Heart right ventricle (tissue), 16 donors: Measurements from ENCODE around the gene AQP11. TPM values are rescaled to one million over a fixed set of nuclear protein-coding genes. Genes with fewer than 3 reads are reported as not detected.
A peak's percentile ranks its signal among the peaks of the same experiment; 100 is the strongest.

ENCODE experiments used
- ATAC-seq, 8 donors: fragments of 200-7000 bp; cut with Tn5 transposase; one replicate each; pipeline ENCODE4 v1.9.1; 2020; ENCODE audit warnings: mild to moderate bottlenecking in 8 of 8, moderate library complexity in 8 of 8, moderate number of reproducible peaks in 1 of 8
- DNase-seq, 2 donors: peaks; one replicate each; pipeline ENCODE4 v3.0.0-alpha.2; 2020
- H3K27ac ChIP-seq, 10 donors: fragments of 200-600 bp; sonication (generic) in 2 of 10; one replicate each; pipeline versions ENCODE4 v1.5.0 to v1.8.0; 2020 to 2022; ENCODE audit warnings: mild to moderate bottlenecking in 3 of 10
- H3K27me3 ChIP-seq, 7 donors: fragments of 200-600 bp; one replicate each; pipeline ENCODE4 v1.8.0; 2021 to 2022; ENCODE audit warnings: mild to moderate bottlenecking in 2 of 7
- H3K36me3 ChIP-seq, 9 donors: fragments of 200-600 bp; sonication (generic) in 1 of 9; one replicate each; pipeline versions ENCODE4 v1.5.0 to v1.8.0; 2020 to 2022; ENCODE audit warnings: mild to moderate bottlenecking in 2 of 9
- H3K4me1 ChIP-seq, 9 donors: fragments of 200-600 bp; sonication (generic) in 1 of 9; one replicate each; pipeline versions ENCODE4 v1.5.0 to v1.8.0; 2020 to 2022; ENCODE audit warnings: mild to moderate bottlenecking in 4 of 9
- H3K4me3 ChIP-seq, 10 donors: fragments of 200-600 bp; sonication (generic) in 2 of 10; one replicate each; pipeline versions ENCODE4 v1.5.0 to v1.8.0; 2020 to 2022; ENCODE audit warnings: mild to moderate bottlenecking in 7 of 10, moderate library complexity in 2 of 10
- H3K9me3 ChIP-seq, 11 donors: fragments of 200-600 bp in 10 of 11; sonication (generic) in 2 of 11; one replicate each; pipeline versions ENCODE4 v1.5.0 to v1.8.0; 2013 to 2022; ENCODE audit warnings: mild to moderate bottlenecking in 2 of 11, control low read depth in 1 of 11, moderate library complexity in 1 of 11
- CTCF ChIP-seq, 9 donors: fragments of 200-600 bp; sonication (generic) in 2 of 9; IDR thresholded peaks; one replicate each; pipeline versions ENCODE4 v1.5.0 to v1.8.0; 2021 to 2022; ENCODE audit warnings: antibody characterized with exemption in 9 of 9, mild to moderate bottlenecking in 5 of 9, moderate library complexity in 1 of 9
- WGBS, 2 donors: extraction: QIAGEN DNeasy Blood & Tissue Kit; methylation state at CpG; one replicate each; pipeline ENCODE4 v1.1.7; 2013; ENCODE audit warnings: inconsistent platforms in 1 of 2; 5-methylcytosine and 5-hydroxymethylcytosine counted together
- intact Hi-C, 10 donors: fragments of 100-400 bp; cut with DNase I; formaldehyde crosslinking; loops; one replicate each; pipeline versions ENCODE4 v1.11.1 to v1.14.2; 2022
- polyA plus RNA-seq, 2 donors: library from polyadenylated mRNA; stranded (reverse); fragments of 200-250 nt; gene quantifications; one replicate each; pipeline ENCODE4 v1.2.3, GENCODE V29; 2013
- total RNA-seq, 10 donors: library from RNA; stranded (reverse); fragmentation: NEBNext Ultra II Directional in 3 of 10; extraction: Animal tissue kit (Norgen Biotek cat#: 25700) in 3 of 10; gene quantifications; one replicate each; pipeline versions ENCODE4 v1.2.1 to v1.2.4, GENCODE V29; 2021 to 2023
- donor health status: Arrhythmogenic right ventricular cardiomyopathy.
- donor health status: ischemic (EF 13 %, LVEDD 7.1; RV severe dilation, severe dysfunction).
- donor health status: healthy with polysubstance abuse.
- donor health status: DM: no; HTN: yes; CAD: no.
- donor health status: DM: no; HTN: no; CAD: no.
- donor health status: ischemic (EF 25% LVEDD 6.9; RV normal size, moderate dysfunction).
- donor health status: ischemic (EF 25% LVEDD 5.7; RV mildly dilated, moderate dysfunction).
- donor health status: healthy.
- donor health status: DM: yes; HTN: yes; CAD: no.
- donor health status: Ischemic cardiomyopathy.
- donor health status: ischemic (EF 35%, LVEDD 5.7; RV mildly dilated, moderate dysfunction).
- donor health status: nonischemic (EF 11% LVEDD 7.7; RV severe dilation, severe dysfunction).
- donor health status: DM: yes; HTN: yes; CAD: no.
- donor health status: PGD.
- donor health status: ischemic (EF 29% LVEDD 5.4; RV normal size, mild dysfunction).
- donor health status: nonischemic (EF 23%, LVEDD 6.1; RV moderate dilation, normal function).

Gene AQP11
- total and polyA plus RNA-seq, 12 donors, result 0.22 to 2.1 (median 0.82) TPM

DNA sequence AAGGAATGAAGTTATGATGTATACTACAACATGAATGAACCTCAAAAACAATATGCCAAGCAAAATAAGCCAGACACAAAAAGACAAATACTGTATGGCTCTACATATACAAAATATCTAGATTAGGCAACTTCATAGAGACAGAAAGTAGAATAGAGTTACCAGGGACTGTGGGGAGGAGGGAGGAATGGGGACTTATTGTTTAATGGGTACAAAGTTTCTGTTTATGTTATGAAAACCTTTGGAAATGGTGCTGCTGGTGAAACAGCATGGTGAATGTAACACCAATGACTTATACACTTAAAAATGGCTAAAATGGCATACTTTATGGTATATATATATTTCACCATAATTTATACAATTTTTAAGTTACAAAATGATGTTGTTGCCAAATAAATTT, 4.1 kb downstream of the AQP11 start:
- H3K9me3 ChIP-seq, result no peaks in the 10 kb centered on the region
- no peak overlapping the region for H3K27ac ChIP-seq
- no peak overlapping the region for H3K4me3 ChIP-seq
- ATAC-seq (no peak), DNase-seq (no peak)
- no peak for TF ChIP-seq CTCF (IDR thresholded peaks at IDR 0.05)
- H3K4me1 ChIP-seq, result peaks cover 0 to 16% (median 9%) of the 10 kb centered on the region in 9 donors
- intact Hi-C loops, result no loop called here
- H3K36me3 ChIP-seq, result no peaks in the 10 kb centered on the region
- H3K27me3 ChIP-seq, result peaks cover 0 to 7% (median 0%) of the 10 kb centered on the region in 7 donors

GRCh38 chr11:77596626-77597025, 6.9 kb downstream of the AQP11 start:
- ATAC-seq, result no peak
- Histone ChIP-seq H3K27me3 (no peaks in the 10 kb centered on the region), H3K27ac (no peak overlapping the region), H3K36me3 (peaks cover 0 to under 1% (median 0%) of the 10 kb centered on the region in 9 donors), H3K9me3 (no peaks in the 10 kb centered on the region), H3K4me3 (no peak overlapping the region), H3K4me1 (peaks cover 0 to 2% (median 0%) of the 10 kb centered on the region in 9 donors)
- no peak for DNase-seq
- intact Hi-C loops, result no loop called here
- WGBS, 2 donors, result 95 to 97% methylated on average over 2 of the region's 2 CpGs
- no peak for TF ChIP-seq CTCF (IDR thresholded peaks at IDR 0.05)

DNA sequence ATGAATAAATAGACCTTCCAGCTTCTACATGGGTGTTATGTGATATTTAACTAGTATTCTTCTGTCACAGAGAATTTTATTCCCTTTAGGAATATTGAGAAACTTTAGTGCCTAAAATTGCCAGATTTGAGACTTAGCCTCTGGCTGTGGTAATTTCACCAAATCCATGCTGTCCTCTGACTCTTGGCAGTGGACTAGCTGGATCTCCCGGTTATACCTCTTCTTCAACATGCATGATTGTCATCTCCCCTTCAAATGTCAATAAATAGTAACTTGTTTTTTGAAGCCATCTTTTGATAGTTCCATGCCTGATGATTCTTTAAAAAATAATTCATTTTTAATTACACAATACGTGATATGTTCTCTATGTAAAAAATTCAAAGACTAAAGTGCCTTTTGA, 8.4 kb downstream of the AQP11 start:
- Histone ChIP-seq H3K4me1 (peaks cover 0 to 14% (median 6%) of the 10 kb centered on the region in 9 donors), H3K4me3 (no peak overlapping the region), H3K27me3 (no peaks in the 10 kb centered on the region), H3K9me3 (no peaks in the 10 kb centered on the region), H3K36me3 (peaks cover 0 to 6% (median 0%) of the 10 kb centered on the region in 9 donors), H3K27ac (no peak overlapping the region)
- intact Hi-C loops, result no loop called here
- DNase-seq (no peak), ATAC-seq (no peak)
- no peak for TF ChIP-seq CTCF (IDR thresholded peaks at IDR 0.05)
- WGBS, 2 donors, result 92 to 95% methylated on average over 2 of the region's 2 CpGs

DNA sequence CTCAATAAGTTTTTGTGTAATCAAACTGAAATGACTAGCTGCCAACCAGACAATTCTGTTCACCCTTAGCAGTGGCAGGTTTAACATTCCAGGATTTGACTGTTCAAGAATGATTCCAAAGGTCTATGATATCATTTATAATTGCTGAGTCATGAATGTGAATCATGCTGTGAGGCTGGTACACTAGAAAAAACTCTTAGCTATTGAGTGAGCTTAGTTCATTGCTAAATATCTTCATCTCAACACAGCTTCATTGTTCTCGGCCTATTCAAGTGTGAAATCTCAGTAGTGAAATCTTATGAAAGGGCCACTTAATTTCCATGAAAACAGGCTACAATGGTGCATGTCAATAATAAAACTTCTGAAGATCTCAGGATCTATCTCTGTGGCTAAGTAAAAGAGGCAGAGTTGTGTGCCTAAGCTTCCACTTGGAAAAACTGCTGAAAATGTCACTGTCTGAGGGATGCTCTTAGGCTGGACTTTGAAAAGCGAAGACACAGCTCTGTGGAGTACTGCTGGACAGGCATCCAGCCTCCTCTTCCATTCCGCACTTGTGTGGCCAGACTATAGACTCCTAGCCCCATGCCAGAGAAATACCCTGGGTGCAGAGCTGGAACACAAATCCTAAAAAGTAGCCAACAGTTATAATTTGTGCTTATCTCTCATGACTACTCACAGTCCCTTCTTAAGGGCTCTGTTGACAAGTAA, 12.8 kb downstream of the AQP11 start:
- H3K27ac ChIP-seq, result peak overlapping the region in 3 of 10 donors; percentile 19 to 44 (median 33)
- WGBS, 2 donors, result 71 to 72% methylated on average over 3 of the region's 3 CpGs
- peak in 3 of 8 donors; percentile 56 to 88 (median 77) for ATAC-seq
- H3K27me3 ChIP-seq, result no peaks in the 10 kb centered on the region
- intact Hi-C loops, result no loop called here
- TF ChIP-seq CTCF (IDR thresholded peaks at IDR 0.05), result no peak
- no peak overlapping the region for H3K4me3 ChIP-seq
- DNase-seq, result no peak
- H3K36me3 ChIP-seq, result peaks cover 0 to 37% (median 0%) of the 10 kb centered on the region in 9 donors
- H3K4me1 ChIP-seq, result peaks cover 0 to 14% (median 6%) of the 10 kb centered on the region in 9 donors
- no peaks in the 10 kb centered on the region for H3K9me3 ChIP-seq
